GM19099 (cell line): ENCODE measurements around the gene RMDN2.

Source experiments
- POLR2A ChIP-seq: IDR thresholded peaks from 3 replicates; pipeline ENCODE4 v1.6.1; 2011; ENCODE audit warnings: low read depth; ENCODE audit not compliant: insufficient read length; ENCODE audit errors: extremely low read depth

The RMDN2 gene, protein sequence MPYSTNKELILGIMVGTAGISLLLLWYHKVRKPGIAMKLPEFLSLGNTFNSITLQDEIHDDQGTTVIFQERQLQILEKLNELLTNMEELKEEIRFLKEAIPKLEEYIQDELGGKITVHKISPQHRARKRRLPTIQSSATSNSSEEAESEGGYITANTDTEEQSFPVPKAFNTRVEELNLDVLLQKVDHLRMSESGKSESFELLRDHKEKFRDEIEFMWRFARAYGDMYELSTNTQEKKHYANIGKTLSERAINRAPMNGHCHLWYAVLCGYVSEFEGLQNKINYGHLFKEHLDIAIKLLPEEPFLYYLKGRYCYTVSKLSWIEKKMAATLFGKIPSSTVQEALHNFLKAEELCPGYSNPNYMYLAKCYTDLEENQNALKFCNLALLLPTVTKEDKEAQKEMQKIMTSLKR

DNA sequence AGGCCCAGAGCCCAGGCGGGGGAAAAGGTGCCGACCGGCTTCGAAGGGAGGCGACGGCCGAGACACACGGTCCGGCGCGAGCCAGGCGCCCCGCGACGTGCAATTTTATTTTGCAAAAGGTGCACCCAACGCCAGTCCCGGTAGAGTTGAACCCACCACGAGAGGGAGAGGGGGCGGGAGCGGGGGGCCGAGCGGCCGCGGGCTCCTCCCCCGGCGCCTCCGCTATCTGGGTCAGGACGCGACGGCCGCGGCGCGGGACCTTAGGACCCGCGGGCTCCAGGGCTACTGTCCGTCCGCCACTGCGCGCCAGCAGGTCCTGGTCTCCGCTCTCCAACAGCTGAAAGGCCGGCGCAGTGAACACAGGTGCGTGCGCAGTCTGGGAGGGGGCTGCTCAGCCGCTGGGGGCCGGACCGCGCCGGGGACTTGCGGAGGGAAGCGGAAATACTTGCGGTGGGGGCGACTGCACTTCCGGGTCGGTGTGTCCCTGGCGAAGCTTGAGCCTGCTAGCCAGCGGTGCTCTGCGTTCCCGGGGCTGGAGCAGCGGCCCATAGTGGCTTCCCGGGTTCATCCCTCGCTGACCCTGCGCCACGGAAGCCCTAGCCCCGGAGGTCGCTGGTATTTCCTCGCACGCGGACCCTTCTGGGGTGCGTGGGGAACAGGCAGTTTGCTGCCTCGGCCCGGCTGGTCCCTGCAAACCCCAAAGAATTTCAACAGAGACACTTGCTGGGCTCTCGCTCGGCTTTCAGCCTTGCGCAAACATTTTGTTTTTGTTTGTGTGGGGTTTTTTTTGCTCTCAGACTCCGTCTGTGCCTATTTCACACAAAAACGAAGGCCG lies at the start of gene RMDN2:
Gene RMDN2 (plus strand): TSS at position 225 of the 835 bp plus-strand sequence. CDS start 3,991 bp downstream, outside the sequence.
- peak; percentile 86 for TF ChIP-seq POLR2A

DNA sequence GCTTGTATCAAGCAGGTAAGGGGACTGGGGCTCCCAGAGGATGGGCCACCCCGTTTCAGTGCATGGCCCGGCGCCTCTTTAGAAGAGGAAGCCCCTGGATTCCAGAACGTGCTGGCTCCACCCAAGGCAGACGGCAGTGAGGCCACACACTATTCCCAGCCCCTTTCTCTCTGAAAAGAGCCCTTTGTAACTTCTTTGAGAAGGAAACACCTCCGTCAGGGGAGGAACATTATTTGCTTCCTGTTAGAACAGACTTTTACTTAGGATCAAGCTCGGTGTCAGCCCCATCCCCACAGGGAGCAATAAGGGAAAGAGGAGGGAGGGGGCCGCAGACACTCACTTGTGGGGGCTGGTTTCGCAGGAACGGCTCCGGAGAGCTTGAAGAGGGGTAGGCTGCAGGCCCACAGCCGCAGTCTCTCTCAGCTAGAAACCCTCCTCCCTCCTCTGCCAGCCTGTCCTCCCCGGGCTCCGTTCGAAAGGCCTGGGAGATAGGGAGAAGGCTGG lies 49.6 kb upstream of the RMDN2 start:
- no peak for TF ChIP-seq POLR2A

DNA sequence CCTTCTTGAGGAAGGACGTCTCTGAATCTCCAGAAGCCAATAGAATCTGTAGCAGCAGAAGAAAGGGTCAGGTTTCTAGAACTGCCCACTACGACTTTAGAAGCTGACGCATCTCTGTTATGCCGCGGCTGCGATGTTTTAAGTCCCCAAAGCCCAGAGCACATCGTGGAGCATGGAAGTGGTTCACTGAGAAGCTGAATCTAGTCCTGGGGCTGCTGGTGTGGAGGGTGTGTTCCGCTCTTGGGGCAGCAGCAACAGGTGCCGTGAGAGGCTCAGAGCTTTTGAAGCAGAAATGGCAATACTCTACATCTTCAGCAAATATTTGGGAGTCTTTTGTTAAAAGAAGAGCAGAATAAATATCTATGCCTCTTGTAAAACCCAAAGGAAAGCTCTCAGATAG lies 48.9 kb upstream of the RMDN2 start:
- TF ChIP-seq POLR2A = no peak

DNA sequence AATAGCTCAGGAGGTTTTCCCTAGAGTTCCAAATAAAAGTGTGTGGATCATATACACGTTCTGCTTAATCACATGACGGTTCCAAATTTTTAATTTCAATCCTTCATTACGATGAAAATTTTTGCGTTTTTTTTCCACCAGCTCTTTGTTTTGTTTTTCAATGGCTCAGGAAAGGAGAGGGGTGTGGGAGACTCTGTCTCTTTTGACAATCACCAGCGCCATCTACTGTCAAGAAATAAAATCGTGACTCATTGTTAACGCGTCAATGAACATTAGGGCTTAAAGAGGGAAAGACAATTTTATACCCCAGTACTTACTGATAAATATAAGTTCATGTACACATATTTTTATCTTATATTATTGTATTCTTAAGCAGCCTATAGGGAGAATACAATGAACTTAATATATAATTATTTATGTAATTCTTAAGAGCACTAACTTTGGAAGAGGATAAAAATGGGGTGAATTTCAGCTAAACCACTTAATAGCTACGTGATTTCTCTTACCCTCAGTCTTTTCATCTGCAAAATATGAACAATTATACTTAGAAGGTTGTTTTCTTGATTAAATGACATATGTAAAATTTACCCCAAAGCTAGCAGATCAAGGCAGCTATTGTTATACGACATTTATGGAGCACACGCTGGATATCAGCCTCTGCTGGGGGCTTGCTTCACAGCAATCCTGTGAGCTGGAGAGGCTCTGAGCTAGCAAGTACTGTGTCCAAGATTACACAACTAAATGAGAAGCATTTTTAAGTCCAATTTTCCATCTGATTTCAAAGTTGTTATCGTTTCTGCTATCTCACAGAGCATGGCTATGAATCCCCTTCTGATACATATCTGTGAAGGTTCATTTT lies 47.4 kb upstream of the RMDN2 start:
- TF ChIP-seq POLR2A = no peak

DNA sequence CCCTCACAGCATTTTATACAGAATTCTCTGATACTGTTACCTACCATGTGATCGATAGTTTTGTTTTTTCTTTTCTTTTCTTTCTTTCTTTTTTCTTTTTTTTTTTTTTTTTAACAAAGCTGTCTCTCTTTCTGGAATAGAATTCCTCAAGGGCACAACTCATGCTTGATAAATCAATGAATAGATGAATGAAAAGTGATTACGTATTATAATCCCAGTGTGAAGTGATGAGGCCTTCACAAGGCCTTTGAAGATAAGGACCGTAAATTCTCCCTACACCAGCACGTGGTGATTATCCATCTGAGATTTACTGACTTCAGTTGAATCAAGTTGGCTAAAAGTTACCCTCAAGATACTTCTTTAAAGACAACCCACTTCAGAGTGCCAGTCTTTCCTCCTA lies 46.6 kb upstream of the RMDN2 start:
- no peak for TF ChIP-seq POLR2A

DNA sequence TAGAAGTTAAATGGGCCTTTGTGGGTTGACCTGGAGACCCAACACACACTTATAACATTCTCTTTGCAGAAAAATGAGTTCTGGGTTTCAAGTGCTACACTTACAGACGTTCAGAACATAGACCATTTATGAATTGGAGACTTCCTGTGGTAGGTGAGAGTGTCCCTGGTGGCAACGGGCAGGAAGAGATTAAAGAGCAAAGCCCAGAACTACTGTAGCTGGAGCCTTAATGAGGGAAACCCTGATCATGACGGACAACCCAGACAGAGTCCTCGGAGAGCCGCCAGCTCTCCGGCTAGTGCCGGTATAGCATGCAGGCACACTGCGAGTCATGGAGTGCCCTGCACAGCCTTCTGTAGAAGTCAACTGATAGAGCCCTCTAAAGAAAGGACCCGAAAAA lies 44.5 kb upstream of the RMDN2 start:
- no peak for TF ChIP-seq POLR2A

DNA sequence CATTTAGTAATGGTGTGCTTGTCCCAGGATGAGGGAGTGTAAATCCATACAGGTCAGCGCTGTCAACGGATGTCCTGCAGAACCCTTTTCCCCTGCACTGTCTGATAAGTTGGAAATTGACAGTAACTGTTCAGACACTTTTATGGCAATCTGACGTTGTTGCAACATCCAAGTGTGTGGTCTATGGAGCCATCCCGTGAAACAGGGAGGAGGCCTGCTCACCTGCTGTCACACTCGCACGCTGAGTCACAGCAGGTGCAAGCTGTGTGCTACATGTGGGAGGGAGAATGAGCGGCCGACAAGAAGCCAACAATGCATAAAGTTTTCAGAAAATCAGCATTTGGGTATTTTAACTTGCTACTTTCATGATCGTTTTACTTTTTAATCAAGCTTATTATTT lies 43.7 kb upstream of the RMDN2 start:
- TF ChIP-seq POLR2A = no peak

DNA sequence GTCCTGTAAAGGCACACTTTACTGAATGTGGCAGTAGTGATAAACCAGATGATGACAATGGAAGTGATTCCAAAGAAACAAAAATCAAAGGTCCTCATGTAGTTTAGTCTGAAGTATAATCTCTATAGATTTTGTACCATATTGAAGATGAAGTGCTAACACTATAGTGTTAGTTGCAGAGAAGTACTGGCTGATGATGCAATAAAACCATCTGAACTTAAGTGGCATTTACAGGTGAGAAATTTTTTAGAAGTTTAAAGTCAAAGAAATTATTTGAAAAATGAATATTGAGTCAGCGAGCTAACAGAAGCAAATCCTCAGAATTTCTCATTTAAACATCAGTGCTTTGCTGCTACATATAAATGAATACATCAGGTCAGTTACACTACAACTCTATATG lies 43.1 kb upstream of the RMDN2 start:
- no peak for TF ChIP-seq POLR2A

DNA sequence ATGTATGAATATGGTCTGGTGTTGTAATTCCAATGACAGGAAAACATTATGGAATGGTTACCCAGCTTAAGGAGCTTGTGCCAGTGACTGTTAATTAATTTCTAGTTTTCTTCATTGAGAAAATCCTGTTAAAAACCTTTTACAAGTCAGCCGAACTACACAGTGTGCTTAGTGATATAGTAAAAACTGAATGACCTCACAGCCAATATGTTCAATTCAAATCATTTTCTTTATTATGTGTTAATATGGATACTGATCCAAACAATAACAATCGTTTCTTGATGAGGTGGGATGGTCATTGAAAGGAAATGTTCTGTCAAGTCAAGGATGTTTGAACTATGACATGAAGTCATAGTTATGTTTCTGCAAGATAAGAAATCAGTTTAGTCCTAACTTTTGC lies 41.6 kb upstream of the RMDN2 start:
- TF ChIP-seq POLR2A = no peak

DNA sequence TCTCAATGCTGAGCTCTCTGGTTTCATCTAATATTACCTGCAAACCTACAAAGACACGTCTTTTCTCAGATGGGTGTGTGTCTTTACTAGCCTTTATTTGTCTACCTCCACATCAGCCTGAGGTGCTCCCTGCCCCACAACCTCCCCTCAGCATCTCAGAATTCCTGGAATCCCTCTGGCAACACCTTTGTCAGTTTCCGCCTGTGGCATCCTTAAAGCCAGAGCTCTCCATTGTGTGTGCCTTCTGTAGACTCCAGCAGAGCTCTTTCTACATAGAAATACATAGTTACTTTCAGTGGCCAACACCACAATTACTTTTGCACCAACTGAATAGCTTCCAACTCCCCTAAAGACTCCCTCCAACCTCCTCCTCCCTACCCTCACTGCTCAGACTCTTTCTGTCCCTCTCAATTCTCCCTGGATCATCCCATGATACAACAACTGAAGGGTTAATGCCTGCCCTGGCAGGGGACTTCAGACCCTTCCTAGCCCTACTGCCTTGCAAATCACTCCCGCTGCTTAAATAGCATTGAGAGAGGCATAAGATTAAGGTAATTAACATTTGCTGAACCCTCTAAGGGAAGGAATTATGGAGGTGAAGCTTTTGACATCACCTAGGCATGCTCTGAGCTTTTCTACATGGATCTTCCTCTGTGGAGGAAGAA lies 39.6 kb upstream of the RMDN2 start:
- no peak for TF ChIP-seq POLR2A

DNA sequence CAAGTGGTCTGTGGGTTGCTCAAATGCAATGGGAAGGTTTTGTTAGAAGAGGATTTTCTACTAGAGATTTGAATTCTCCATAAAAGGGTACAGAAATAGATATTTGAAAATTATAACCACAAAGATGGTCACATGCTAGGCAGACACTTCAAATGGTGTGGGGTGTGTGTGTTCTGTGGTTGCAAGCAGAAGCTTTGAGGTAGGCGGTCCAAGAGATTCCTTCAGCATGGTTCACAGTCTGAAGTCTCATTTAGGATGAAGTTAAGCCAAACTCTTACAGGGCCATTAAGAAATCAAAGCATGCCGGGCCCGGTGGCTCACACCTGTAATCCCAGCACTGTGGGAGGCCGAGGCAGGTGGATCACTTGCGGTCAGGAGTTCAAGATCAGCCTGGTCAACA lies 38.3 kb upstream of the RMDN2 start:
- no peak for TF ChIP-seq POLR2A

DNA sequence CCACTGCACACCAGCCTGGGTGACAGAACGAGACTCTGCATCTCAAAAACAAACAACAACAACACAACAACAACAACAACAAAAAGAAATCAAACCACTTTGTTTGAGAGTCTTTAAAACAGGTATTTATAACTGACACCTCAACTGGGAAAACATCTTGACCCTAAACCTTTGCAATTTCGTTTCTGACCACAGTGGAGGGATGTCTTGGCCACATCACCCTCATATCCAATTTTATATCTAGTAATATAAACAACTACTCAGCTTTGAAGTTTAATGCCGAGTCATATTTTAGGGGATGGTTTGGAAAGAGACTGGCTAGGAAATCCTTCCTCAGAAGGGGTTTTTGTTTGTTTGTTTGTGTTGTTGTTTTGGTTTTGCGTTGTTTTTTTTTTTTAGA lies 37.8 kb upstream of the RMDN2 start:
- no peak for TF ChIP-seq POLR2A

DNA sequence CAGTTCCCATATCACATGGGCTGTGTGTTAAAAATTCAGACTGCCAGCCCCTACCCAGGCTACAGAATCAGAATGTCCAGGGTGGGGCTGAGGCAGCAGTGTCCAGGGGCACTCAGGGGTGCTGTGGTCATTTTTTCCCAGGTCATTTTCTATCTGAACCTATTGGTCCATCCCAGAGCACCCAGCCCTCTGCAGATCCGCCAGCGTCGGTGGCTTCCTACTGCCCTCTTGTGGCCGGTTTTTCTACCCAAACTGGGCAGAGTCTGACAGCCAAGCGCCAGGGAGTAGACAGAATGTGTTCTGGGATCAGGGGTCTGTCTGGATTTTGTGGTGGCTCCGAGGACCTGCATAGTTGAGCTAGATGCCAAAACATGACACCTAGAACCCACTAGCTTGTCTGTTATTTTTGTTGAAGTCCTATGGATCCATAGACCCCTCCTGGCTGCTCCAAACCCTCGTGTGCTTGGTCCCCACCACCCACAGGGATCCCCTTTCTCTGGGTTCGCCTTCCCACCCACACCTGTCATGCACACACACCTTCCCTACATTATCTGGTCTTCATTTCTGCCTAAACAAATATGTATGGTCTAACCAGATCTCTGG lies 34.1 kb upstream of the RMDN2 start:
- no peak for TF ChIP-seq POLR2A

DNA sequence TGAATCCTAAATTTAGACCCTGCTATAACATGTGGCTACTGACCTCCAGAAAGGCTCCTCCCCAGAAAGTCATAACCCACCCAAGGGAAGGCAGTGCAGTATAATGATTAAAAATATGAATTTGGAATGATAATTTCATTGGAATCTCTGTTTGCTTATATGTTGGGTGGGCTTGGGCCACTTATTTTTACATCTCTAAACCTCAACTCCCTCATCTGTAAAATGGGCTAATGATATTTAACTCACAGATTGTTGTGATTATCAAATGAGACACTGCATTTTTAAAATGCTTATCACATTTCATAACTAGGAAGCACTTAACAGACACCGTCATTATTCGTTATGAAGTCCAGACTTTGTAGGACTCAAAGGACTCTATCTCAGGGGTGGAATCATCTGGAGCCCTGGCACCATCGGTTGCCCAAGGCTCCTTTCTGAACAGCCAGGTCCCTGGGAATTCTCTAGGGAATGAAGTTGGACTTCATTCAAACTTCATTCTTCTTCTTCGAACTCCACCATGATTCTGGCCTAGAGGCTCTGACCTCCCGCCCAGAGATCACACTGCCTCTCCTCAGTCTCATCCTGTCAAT lies 33.1 kb upstream of the RMDN2 start:
- no peak for TF ChIP-seq POLR2A
